ENCODE measurements around the gene PCED1B. TPM values are rescaled to one million over a fixed set of nuclear protein-coding genes. Genes with fewer than 3 reads are reported as not detected.

The PCED1B gene
- total RNA-seq, 1 donor from 2014 or later: 0.55 TPM

DNA sequence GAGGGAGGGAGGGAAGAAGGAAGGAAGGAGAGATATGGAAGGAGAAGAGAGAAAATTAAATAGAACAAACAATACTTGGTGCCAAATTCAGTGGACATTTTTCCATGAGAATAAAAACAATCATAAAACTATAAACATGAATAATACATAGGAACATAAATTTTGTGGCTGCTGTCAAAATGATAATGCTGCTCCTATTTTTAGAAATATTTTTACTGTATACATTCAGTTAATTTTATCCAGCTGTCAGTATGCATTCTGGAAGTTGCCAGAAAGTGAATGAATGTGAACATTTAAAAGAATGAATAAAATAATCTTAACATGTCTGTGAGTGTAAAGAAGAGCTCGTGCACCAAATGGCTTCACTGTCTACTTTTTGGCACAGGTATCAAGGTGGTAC lies 13.9 kb upstream of the PCED1B start:
- Histone ChIP-seq H3K4me3 (no peak overlapping the region), H3K9me3 (replicated peaks) (no peaks in the 10 kb centered on the region), H3K4me1 (peaks cover 7% of the 10 kb centered on the region), H3K27ac (replicated peaks) (no peak overlapping the region), H3K27me3 (ENCODE audit: low read depth) (no peaks in the 10 kb centered on the region), H3K36me3 (no peaks in the 10 kb centered on the region)
- DNase-seq: no peak
- intact Hi-C loops (cut with micrococcal nuclease): no loop called here
- TF ChIP-seq, protein P1, sequence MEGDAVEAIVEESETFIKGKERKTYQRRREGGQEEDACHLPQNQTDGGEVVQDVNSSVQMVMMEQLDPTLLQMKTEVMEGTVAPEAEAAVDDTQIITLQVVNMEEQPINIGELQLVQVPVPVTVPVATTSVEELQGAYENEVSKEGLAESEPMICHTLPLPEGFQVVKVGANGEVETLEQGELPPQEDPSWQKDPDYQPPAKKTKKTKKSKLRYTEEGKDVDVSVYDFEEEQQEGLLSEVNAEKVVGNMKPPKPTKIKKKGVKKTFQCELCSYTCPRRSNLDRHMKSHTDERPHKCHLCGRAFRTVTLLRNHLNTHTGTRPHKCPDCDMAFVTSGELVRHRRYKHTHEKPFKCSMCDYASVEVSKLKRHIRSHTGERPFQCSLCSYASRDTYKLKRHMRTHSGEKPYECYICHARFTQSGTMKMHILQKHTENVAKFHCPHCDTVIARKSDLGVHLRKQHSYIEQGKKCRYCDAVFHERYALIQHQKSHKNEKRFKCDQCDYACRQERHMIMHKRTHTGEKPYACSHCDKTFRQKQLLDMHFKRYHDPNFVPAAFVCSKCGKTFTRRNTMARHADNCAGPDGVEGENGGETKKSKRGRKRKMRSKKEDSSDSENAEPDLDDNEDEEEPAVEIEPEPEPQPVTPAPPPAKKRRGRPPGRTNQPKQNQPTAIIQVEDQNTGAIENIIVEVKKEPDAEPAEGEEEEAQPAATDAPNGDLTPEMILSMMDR (IDR thresholded peaks at IDR 0.05; ENCODE audit: borderline replicate concordance): no peak

DNA sequence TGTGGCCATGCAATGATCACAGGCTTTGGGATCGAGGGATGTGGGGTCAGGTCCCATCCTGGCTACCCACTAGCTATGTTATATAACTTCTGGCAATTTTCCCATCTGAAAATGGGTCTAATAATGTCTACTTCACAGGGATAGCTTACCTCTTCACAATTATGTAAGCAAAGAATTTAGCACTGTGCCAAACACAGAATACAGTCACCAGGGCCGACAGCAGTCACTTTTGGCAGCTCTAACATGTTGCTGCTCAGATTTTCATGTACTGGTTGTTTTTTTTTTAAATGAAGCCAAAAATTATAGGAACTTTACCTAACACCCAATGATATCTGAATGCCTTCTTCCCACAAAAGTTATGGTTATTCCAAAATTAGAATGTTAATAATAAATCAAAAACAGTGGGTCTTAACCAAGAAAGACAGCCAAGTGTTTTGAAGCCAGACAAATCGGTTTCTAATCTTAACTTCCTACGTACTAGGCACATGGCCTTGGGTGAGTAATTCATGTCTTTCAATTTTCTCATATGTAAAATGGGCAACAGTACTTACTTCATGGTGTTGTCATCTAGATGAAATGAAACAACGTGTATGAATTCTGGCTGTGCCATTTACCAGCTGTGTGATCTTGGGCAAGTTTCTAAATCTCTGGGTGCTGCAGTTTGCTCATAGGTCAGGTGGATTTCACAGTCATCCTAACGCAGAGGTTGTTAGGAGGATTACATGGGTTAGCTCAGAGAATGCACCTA lies 13.0 kb upstream of the PCED1B start:
- peaks cover 7% of the 10 kb centered on the region for H3K4me1 ChIP-seq
- no peaks in the 10 kb centered on the region for H3K36me3 ChIP-seq
- DNase-seq: no peak
- H3K4me3 ChIP-seq: no peak overlapping the region
- H3K27me3 ChIP-seq (ENCODE audit: low read depth): no peaks in the 10 kb centered on the region
- intact Hi-C loops (cut with micrococcal nuclease): no loop called here
- H3K27ac ChIP-seq (replicated peaks): no peak overlapping the region
- no peaks in the 10 kb centered on the region for H3K9me3 ChIP-seq (replicated peaks)
- TF ChIP-seq, protein P1 (IDR thresholded peaks at IDR 0.05; ENCODE audit: borderline replicate concordance): no peak

DNA sequence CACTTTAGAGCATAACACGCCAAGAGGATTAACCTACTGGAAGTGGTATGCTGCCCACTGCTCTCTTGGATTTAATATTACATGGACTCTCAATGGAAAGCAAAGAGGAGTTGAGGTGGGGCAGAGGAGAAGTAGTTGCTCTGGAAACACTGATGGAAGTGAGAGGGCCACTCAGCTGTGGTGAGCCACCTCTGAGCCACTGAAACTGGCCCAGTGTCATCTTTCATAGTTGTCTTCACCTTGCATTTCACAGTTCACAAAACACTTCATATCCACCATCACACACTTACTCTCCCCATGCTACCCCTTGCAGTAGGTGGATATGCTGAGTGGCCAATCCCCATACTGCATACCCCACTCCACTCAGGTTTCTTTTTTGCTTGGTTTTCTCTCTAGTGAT lies 12.2 kb upstream of the PCED1B start:
- H3K4me3 ChIP-seq: no peak overlapping the region
- no peaks in the 10 kb centered on the region for H3K36me3 ChIP-seq
- intact Hi-C loops (cut with micrococcal nuclease): no loop called here
- TF ChIP-seq, protein P1 (IDR thresholded peaks at IDR 0.05; ENCODE audit: borderline replicate concordance): no peak
- H3K27ac ChIP-seq (replicated peaks): no peak overlapping the region
- H3K27me3 ChIP-seq (ENCODE audit: low read depth): no peaks in the 10 kb centered on the region
- no peaks in the 10 kb centered on the region for H3K9me3 ChIP-seq (replicated peaks)
- DNase-seq: no peak
- peaks cover 7% of the 10 kb centered on the region for H3K4me1 ChIP-seq

DNA sequence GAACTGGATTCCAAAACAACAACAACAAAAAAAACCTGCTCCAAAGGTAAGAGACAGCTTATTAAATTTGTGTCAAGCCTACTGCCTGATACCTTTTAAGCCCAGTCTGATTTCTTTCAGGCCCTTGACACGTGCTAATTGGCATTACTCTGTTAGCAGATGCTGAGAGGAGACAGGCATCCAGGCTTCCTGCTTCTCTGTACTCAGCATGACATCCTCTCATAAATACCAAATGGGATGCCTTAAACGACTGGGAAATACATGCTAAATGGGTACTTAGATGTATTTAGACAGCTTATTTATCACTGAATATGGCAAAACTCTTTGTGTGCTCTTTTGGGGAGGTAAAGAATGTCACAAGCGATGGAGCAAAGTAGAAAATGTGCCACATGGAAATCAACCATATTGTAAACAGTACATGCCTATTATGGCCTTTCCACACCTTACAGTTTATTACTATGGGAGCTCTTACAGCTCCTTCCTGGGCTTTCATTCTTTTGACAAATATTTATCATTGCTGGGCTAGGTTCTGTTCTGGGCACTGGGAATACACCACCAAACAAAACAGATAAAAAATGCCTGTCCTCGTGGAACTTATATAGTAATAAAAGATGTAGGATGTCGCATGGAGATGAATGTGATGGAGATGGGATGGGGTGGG lies 11.5 kb upstream of the PCED1B start:
- no peaks in the 10 kb centered on the region for H3K9me3 ChIP-seq (replicated peaks)
- intact Hi-C loops (cut with micrococcal nuclease): no loop called here
- TF ChIP-seq, protein P1 (IDR thresholded peaks at IDR 0.05; ENCODE audit: borderline replicate concordance): no peak
- H3K4me3 ChIP-seq: no peak overlapping the region
- DNase-seq: no peak
- no peaks in the 10 kb centered on the region for H3K36me3 ChIP-seq
- H3K27ac ChIP-seq (replicated peaks): no peak overlapping the region
- peaks cover 7% of the 10 kb centered on the region for H3K4me1 ChIP-seq
- no peaks in the 10 kb centered on the region for H3K27me3 ChIP-seq (ENCODE audit: low read depth)

DNA sequence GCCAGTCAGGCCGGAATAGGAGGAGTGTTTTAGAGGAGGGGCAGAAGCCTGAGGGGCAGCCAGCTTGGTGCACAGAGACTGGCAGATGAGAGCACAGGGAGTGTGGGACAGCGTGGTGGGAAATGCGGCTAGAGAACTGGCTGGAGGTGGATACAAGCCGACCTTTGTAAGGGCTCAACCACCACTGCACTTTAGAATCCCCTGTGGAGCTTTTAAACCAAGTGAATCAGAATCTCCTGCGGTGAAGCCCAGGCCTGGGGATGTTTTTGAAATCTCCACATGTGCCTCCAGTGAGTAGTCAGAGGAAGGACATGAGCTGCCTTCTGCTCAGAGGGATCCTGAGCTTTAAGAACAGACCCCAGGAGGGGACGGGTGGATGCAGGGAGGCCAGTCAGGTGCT lies 10.9 kb upstream of the PCED1B start:
- TF ChIP-seq, protein P1 (IDR thresholded peaks at IDR 0.05; ENCODE audit: borderline replicate concordance): no peak
- Histone ChIP-seq H3K36me3 (no peaks in the 10 kb centered on the region), H3K9me3 (replicated peaks) (no peaks in the 10 kb centered on the region), H3K27me3 (ENCODE audit: low read depth) (no peaks in the 10 kb centered on the region), H3K4me3 (no peak overlapping the region), H3K27ac (replicated peaks) (no peak overlapping the region), H3K4me1 (peaks cover 7% of the 10 kb centered on the region)
- intact Hi-C loops (cut with micrococcal nuclease): no loop called here
- DNase-seq: no peak

All from left ventricle myocardium inferior (tissue), 1 donor.